NCI-H2171 (cell line): ENCODE results near the gene CTNNA2.

Source experiments
- DNase-seq: peaks from one replicate; lab custom pipeline; 2025; lab: John Stamatoyannopoulos, UW

CTNNA2 gene

DNA sequence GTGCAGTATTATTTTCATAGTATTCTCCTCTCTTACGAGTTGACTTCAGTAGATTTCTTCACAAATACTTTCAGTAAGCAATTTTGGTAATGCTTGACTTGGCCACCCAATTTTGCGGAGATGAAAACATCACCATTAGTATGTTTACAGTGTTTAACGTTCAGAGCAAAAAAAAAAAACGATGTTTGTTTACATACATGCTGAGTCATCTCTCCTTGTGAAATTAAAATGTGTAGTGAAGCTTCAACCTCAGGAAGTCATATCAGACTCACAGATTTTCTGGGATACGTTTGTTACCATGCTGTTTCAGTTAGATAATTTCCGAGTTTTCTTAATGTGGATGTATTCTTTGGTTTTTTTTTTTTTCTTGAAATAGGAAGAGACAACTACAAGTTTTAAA lies 100.1 kb downstream of the CTNNA2 start:
- DNase-seq, result no peak

DNA sequence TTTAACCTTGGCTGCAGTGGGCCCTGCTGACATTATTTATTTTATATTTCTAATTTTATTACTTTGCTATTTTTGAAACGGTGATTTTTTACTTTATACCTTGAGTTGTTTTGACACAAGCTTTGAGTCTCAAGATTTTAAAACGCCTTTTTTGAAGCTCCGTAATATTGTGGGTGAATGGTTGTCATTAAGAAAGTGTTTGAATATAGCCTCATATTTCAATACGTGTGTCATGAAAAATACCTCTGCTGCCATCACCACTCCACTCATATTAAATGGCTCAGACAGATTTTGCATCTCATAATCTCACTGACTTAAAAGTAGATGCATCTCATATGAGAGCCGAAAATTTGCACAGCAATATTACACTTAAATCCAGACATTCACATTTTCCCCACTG lies 106.6 kb downstream of the CTNNA2 start:
- no peak for DNase-seq

DNA sequence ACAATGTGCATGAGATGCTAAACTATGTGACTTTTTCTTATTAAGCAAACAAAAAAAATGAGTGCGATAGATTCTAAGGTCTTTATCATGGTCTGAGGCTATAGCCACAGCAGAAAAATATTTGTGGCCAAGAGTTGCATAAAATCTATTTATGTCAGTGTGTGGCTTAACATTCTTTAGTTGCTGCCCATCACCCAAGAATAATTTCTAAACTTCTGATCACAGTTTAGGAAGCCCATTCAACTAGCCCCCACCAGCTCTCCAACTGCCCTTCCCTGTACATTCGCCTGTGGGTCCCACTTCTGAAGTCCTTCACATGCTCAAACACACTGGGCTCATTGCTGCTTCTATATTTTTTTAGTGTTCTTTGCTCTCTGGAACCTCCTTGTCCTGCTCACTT lies 107.1 kb downstream of the CTNNA2 start:
- DNase-seq, result no peak

DNA sequence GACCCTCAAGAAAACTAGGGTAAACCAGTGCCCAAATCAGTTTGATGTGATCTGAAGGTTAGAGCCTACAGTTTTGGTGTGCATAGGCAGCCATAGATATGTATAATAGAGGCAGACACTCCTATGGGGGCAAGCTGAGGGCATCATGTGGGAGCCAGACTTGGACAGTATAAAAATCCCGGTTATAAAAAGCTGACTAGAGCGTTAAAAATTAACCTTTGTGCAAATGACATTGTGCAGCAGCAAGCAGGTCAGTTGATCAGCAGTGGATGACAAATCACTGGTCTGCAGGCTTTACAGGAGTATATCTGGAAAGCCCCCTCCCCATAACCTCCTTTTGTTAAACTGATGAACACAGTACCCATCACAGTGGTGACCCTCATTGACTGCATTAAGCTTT lies 107.8 kb downstream of the CTNNA2 start:
- DNase-seq, result no peak

DNA sequence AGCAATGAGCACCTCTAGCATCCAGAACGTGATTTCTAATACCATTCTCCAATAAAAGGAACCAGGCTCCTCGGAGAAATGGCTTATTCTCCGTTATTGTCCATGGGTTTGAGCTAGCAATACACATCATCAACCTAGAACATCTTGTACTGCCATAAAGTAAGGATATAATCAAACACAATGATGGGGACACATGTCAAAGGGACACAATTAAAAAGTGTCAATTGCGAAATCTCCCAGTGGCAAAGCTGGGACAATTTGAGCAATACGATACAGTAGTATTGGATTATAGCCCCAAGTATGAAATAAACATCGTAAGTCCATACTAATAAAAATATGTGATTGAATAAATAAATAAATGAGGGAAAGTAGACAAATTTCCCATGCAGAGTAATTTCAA lies 108.4 kb downstream of the CTNNA2 start:
- DNase-seq, result no peak

DNA sequence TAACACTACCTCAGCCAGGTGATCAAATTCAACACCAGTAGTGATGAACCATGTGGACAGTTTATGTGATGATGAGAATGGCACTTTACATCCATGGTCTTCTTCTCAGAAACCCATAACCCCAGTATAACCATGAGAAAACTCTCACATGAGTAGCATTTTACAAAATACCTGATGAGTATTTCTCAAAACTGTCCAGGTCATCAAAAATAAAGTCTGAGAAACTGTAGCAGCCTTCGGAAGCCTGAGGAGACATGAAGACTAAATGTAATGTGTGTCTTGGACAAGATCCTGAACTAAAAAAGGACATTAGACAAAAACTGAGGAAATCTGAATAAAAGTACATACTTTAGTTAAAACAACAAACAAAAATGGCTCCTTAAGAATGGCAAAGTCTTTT lies 108.9 kb downstream of the CTNNA2 start:
- no peak for DNase-seq

DNA sequence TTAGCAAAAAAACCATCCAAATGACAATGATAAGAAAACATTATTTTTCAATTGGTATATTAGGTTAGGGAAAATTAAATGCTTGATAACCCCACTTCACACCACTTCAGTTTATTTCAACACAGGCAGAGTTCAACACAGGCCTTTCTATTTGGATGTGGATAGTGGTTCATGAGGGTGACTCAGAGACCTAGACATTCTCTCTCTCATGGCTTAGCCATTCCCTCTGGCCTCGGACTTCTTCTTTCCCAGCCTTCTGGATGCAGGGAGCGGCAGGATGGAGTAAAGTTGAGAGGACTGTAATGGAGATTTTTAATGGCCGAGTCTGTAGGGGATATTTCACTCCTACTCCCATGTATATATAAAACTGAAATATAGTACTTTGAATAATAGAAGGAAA lies 109.7 kb downstream of the CTNNA2 start:
- DNase-seq, result no peak

DNA sequence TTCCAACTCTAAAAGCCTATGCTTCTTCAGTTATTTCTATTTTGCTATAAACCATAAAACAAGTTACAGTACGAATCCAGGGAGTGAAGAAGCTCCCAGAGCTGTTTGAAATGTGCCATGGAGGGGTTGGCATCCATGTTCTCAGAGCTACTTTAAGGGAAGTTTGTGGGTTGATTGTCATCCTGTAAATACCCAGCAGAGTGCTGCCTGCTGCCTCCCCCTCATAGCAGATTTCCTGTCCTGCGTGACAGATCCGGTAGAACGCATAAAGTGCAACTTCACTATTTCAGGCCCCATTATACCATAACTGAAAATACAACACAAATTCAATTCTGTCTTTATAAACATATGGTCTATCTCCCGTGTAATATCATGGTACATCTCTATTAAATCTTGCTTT lies 114.4 kb downstream of the CTNNA2 start:
- DNase-seq, result no peak

DNA sequence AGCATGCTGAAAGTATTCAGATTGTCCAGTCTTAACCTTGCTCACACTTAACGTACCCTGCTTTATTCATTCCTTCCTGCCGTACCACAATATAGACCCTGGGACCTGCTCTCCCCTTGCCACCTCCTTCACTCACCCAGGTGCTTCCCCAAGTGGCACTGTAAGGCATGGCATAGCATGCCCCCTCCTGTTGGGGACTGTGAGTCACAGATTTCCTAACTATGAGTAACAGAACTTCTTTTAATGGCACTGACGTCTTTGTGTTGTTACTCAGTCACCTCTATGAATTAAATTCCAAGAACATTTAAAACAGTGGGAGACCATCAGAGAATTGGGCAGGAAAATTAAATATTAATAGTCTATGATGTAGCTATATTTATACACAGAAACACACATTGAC lies 117.2 kb downstream of the CTNNA2 start:
- no peak for DNase-seq

DNA sequence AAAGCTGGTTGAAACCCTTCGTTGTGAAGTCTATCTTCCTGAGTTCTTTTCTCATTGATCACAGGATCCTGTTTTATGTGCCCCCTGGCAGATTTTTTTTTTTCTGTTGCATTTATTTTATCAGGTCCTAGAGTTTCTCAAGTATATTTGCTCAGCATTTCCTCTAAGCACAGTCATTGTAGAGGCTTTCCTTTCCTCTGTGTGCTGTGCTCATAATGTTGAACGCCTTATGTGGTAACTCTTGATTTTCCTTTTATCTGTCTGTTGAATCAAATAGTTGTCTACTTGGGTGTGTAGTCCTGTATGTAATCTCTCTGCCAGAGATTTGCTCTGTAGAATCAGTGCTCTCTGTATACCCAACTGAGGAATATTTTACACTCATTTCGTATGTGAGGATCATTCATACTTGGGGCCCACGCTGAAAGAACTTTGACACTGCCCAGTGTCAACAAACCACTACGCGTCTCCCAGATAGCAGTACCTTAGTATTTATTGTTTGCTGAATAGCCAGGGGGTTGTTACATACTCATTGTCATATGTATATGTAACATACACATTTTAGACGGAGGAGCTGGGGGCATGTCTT lies 118.2 kb downstream of the CTNNA2 start:
- DNase-seq, result no peak

DNA sequence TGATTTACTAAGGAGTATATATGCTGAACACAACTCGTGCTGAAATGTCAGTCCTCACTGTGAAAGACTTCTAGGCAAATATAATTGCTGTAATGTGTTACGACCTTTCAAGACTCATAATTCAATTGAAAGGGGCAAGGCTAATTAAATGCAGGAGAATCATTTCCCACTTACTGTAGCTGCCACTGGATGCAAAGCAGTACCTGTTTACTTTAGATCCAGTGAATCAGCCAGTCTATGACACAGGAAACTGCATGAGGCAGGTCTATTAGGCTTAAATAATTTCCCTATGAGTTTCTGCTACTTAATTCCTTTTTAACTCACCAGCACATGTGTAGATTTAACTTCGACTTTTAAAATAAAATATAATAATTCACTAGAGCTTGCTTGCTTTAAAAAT lies 125.6 kb downstream of the CTNNA2 start:
- no peak for DNase-seq

DNA sequence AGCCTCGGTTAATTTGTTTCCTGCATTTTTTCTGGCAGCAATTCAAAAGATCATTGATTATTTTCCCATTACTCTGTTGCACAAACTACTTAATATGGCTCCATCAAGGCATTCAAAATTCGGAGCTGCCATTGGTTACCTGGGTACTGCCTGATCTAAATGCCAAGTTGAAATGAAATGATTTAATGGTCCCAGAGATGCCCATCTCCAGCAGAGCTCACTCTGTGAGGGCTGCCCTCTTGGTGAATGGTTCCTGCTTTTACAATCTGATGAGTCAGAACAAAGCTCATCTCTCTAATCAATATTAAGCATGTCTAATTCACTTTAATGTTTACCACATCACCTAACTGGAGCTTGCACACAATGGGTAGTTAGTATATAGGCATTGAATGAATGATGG lies 126.1 kb downstream of the CTNNA2 start:
- no peak for DNase-seq

DNA sequence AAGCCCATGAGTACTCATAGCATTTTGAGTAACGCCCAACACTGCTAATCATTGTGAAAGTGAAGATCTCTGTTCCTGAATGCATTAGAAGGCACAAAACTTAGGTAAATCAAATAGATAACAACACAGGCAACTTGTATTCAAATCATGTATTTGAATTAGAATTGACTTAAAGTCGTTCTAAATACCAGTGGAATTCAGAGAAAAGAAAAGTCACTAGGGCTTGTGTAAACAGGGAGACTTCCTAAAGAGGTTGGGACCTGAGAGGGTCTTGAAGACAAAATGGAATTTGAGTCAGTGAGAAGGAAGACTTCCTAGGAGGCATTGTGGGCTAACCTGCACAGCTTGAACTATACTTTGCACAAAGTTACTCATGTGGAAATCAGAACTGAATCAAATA lies 127.2 kb downstream of the CTNNA2 start:
- no peak for DNase-seq

DNA sequence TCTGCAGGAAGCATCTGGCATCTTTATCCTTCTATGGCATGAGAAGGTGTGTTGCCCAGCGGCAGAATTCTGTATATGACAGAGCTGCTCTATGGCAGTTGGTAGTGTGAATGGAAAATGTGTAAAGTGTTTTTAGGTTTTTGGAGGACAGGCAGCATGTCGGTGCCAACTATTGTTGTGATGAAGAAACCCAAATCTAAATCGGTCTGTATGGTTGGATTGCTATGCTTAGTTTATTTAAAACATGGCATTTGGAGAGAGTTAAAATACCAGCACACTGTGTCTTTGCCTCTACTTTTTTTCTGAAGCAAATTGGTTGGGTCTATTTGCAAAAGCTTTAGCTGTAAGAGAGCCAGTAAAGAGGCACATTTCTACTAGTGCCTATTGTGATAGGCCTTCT lies 136.7 kb downstream of the CTNNA2 start:
- no peak for DNase-seq

DNA sequence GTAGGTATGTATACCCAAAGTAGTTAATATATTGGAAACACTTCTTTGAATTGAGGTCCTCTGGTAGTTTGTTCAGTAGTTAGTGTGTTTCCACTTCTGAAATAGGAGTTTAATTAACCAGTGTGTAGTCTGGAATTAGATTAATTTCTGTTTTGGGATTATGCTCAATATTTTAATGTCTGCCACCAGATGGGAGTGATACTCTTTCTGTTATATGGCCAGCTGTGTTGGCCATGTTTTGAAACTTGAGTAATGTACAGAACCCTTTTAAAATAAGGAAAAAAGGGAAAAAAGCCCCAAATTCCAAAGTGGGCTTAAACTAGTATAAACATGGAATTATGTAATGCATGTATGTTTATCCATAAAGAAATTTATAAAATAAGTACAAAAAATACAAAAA lies 147.7 kb downstream of the CTNNA2 start:
- no peak for DNase-seq

DNA sequence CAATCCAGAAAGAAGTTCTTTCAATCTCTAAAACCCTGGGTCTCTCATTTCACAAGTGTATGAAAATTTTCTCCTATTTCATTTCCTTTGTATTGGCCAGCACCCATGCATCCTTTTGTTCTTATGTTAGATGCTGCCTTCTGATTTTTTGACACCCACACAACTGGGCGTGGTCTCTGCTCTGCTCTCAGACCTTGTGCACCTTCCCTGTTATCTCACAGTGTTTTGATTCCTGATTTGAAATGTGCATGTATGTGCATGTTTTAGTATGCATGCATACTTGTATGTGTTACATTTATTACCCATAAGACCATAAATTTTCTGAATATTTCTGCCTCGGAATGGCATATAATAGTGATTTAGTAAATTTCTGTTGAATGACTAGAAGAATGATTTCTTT lies 152.2 kb downstream of the CTNNA2 start:
- DNase-seq, result no peak

DNA sequence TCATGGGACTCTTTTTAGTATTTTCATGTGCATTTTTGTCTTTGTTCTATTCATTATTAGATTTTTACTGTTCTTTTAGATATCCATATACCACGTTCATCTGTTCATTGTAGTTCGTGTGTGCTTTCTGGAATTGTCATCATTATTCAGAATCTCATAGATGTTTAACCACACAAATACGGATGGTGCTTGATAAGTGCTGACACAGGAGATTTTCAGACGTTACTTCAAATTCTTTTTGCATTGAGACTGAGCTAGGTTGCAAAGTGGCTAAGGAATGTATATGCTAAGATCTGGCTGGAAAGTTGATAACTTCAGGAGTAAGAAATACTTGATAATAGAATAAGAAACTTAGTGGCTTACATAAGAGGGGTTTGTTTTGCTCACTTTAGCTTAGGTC lies 153.6 kb downstream of the CTNNA2 start:
- DNase-seq, result no peak

DNA sequence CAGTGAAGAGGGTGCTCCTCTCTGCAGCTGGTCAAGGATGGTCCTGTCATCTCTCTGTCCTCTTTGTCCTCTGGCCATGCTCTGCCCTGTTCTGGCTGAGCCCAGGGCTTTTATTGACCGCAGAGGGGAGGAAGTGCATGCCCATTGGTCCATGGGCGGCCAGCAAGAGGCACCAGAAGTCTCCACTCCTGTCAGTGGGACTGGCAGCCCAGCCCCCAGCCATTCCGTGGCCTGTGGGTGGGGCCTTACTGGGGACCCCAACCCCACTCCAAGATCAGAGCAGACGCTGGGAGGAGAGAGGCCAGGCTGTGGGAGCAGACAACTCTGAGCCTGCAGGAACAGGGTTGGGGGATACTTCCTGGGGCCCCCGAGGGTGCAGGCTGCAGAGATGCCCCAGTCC lies 156.9 kb downstream of the CTNNA2 start:
- DNase-seq, result no peak

DNA sequence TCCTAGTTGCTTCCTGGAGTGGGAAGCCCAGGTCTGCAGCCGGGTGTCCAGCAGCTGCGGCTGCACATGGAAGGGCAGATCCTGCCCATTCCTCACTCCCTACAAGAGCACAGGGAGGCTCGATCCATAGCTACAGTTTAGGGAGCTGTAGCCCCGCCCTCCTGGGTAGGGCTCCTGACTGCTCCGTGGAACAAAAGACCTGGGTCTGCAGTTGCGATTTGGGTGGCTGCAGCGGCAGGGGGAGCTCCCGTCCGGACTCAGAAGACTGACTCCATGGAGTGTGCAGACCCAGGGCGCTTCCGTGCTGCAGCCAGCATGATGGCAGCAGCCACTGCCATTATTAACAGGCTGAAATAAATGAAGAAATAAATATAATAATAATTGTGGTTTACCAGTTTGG lies 157.3 kb downstream of the CTNNA2 start:
- DNase-seq, result no peak

DNA sequence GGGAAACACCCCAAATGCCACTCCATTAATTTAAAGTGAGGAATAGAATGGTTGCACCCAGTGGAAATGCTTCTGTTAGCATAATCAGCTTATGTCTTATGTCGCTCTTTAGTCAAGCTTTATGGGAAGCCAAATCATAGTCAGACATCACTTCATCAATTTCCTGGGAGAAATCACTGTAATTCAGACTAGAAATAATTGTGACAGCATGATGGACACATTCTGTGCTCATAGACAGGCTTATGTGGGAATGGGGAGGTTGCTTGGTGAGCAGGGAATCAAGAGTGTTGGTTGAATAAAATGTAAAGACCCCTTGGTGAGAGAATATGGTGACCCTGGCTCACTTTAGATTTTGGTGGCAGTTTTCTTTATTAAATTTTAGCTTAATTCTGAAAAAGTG lies 174.0 kb downstream of the CTNNA2 start:
- DNase-seq, result no peak

DNA sequence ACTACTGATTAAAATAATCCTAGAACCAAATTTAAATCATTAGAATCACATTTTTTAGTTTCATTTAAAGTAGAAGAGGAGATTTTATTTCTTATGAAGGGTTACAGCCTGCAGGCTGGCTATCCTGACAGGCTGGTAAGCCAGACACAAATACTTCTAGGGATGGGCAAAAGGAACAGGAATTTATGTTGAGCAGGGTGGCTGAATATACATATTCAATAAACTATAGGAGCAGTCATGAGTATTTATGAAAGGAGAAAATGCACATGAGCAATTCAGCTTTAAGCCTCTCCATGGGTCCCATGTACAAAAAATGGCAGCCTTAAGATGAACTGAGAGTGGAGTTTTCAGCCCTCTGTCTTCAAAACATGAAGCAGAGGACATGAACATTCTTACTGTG lies 182.4 kb downstream of the CTNNA2 start:
- DNase-seq, result no peak

DNA sequence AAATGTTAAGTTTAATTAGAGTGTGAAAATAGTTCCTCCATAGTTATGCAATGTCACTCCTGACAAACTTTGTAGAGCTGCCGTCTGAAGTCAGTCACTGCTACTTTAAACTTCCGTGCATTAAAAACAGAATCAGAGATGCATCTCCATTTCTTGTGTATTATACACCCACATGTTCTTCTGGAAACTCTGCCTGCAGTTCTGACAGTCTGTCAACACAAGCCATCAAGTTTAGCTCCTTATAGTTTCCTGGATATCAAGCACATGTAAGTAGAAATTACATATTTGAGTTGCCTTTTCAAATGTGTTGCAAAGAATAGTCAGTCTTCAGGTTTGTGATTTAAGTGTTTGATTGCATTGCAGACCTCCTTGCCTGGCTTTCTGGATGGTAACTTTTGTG lies 184.3 kb downstream of the CTNNA2 start:
- DNase-seq, result no peak

DNA sequence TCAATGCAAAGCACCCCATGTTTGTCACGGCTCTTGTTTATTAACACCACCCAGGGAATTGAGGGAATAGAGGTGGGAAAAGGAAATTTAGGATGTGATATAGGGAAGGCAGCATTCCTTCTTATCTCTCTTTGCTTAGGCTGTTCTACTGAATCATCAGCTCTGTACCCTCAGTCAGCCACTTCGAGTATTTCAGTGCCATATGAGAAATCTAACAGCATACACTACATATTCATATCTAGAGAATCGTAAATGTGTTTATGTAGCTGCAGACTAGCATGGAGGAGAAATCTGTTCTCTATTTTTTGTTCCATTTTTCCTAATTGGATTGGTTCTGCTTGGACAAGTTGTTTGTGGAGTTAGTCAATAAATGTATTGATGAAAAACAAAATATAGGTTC lies 187.8 kb downstream of the CTNNA2 start:
- DNase-seq, result no peak

DNA sequence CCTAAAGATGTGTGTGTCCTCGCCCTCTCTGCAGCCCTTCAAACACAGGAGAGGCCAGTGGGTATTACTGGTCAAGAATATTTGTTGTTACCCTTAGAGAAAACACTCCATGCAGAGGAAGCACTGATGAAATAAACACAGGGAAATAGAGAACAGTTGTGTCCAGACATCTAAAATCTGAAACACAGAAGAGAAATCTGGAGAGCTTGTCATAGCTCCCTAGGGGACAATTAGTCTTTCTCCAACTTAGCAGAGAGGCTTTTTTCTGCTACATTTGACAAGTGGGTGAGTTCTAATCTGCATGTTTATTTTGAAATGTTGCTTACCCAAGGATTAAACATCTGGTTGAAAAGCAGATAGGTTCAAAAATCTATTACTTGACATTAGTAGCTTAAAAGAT lies 190.1 kb downstream of the CTNNA2 start:
- DNase-seq, result no peak

DNA sequence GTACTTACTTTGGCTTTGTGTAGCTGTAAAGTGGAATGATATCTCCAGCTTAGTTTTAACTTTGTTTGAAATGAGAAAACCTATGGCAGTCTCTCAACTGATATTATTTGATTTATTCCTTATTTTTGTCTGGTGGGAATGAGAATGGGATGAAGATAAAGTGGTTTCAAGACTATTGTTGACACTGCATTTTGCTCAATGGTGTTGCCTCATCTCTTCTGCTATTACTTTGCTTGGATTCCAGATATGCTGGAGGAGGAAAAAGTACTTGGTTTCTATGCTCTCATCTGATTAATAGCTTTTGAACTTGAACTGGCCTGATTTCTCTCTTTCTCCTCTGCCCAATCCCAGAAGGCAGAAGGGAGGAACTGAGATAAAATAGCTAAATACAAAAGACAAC lies 198.2 kb downstream of the CTNNA2 start:
- no peak for DNase-seq
